Hepatocyte (in vitro differentiated cells): ENCODE data around the gene RLIM. TPM values are rescaled to one million over a fixed set of nuclear protein-coding genes. Genes with fewer than 3 reads are reported as not detected.
"Not testable (repeated sequence)": the region's sequence is repeated elsewhere in the genome, so short reads cannot be mapped to it uniquely, and the experiment has no call there.

Experiments used
- DNase-seq: peaks from one replicate; pipeline ENCODE4 v3.0.0-alpha.2; 2016; ENCODE audit warnings: low spot score
- H2AFZ ChIP-seq: fragments of 200-600 bp; sonication (generic); 2 replicates; pipeline ENCODE4 v1.6.0; 2016; ENCODE audit warnings: antibody characterized with exemption, mild to moderate bottlenecking
- H3K27ac ChIP-seq: fragments of 200-600 bp; sonication (generic); 2 replicates; pipeline ENCODE4 v1.5.1; 2016; ENCODE audit warnings: mild to moderate bottlenecking
- H3K27me3 ChIP-seq: fragments of 200-600 bp; sonication (generic); 2 replicates; pipeline ENCODE4 v1.6.1; 2016
- H3K36me3 ChIP-seq: fragments of 200-600 bp; sonication (generic); replicated peaks from 2 replicates; pipeline ENCODE4 v1.5.1; 2016; ENCODE audit warnings: low read depth; ENCODE audit not compliant: insufficient read depth
- H3K4me1 ChIP-seq: fragments of 200-600 bp; sonication (generic); 2 replicates; pipeline ENCODE4 v1.5.1; 2016; ENCODE audit warnings: mild to moderate bottlenecking, moderate library complexity; ENCODE audit not compliant: insufficient read depth
- H3K4me2 ChIP-seq: fragments of 200-600 bp; sonication (generic); 2 replicates; pipeline ENCODE4 v1.6.0; 2016
- H3K4me3 ChIP-seq: fragments of 200-600 bp; sonication (generic); 2 replicates; pipeline ENCODE4 v1.5.1; 2016; ENCODE audit warnings: mild to moderate bottlenecking
- H3K79me2 ChIP-seq: fragments of 200-600 bp; sonication (generic); 2 replicates; pipeline ENCODE4 v1.6.0; 2017; ENCODE audit warnings: mild to moderate bottlenecking
- H3K9me2 ChIP-seq: fragments of 200-600 bp; sonication (generic); replicated peaks from 2 replicates; pipeline ENCODE4 v1.6.0; 2017; ENCODE audit warnings: mild to moderate bottlenecking; ENCODE audit not compliant: insufficient read depth
- H3K9me3 ChIP-seq: fragments of 200-600 bp; sonication (generic); 2 replicates; pipeline ENCODE4 v1.5.1; 2016; ENCODE audit warnings: low read depth, mild to moderate bottlenecking
- H4K20me1 ChIP-seq: fragments of 200-600 bp; sonication (generic); 2 replicates; pipeline ENCODE4 v1.6.0; 2016; ENCODE audit warnings: mild to moderate bottlenecking; ENCODE audit not compliant: insufficient read depth, poor library complexity, severe bottlenecking
- EZH2 ChIP-seq: fragments of 200-600 bp; sonication (generic); IDR thresholded peaks from 2 replicates; pipeline ENCODE4 v1.6.1; 2016; ENCODE audit warnings: antibody characterized with exemption, mild to moderate bottlenecking, borderline replicate concordance
- EZH2phosphoT487 ChIP-seq: fragments of 200-600 bp; sonication (generic); IDR thresholded peaks from one replicate; pipeline ENCODE4 v1.6.1; 2018; ENCODE audit warnings: antibody characterized with exemption, mild to moderate bottlenecking, low read depth, moderate library complexity; ENCODE audit not compliant: unreplicated experiment, severe bottlenecking
- WGBS: methylation state at CpG from one replicate; pipeline ENCODE4 v1.1.6; 2016; ENCODE audit warnings: low lambda C conversion rate; ENCODE audit errors: missing lambda C conversion rate; 5-methylcytosine and 5-hydroxymethylcytosine counted together
- polyA plus RNA-seq: library from polyadenylated mRNA; unstranded; fragments of >200 nt; fragmentation: Nextera tagmentation; extraction: Ambion mirVana; gene quantifications from 2 replicates; pipeline ENCODE4 v1.2.1, GENCODE V29; 2016
- total RNA-seq: library from RNA; depleted of rRNA; stranded (reverse); fragments of >200 nt; gene quantifications from 2 replicates; pipeline ENCODE4 v1.2.3, GENCODE V29; 2014
- TF ChIP-seq, protein P1 (sequence below): fragments of 200-600 bp; sonication (generic); IDR thresholded peaks from 2 replicates; pipeline ENCODE4 v1.5.1; 2016; ENCODE audit warnings: antibody characterized with exemption, mild to moderate bottlenecking; ENCODE audit not compliant: poor library complexity

RLIM gene
- total RNA-seq (42.0 and 49.2 TPM in 2 replicates), polyA plus RNA-seq (9.1 and 9.6 TPM in 2 replicates)

DNA sequence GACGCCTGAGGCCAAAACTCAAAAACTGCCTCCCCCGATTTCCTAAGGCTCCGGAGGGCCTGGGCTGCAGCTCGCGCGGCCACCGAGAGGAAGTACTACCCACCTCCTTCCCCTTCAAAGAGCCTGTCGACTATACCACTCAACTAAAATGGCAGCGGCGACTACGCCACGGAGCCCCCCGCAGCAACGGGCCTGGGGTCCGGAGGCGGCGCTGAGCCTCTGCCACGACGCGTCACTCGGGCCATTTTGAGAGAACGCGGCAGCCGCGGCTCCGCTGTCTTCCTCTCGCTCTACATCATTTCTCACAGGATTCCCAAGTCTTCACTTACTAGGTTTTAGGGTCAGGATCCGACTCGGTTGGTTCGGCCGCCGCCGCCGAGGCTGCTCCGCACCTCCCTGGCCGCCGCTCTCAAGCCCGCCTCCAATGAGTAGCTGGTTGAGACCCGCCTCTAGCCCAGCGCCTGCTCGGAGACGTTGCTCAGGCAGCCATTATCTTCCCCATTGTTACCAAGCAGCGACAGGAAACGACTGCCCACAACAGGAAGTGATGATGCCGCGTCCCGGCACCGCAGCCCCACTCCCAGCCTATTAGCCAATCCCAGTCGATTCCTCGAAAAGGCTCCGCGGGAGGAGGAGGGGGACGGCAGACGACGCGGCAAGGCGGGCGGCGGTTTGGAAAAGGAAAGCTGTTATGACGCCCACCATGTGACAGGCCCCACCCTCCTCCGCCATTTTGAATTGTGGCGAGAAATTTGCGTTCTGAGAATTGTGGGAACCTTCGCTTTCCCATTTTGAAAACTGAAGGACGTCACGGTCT, at the start of gene RLIM:
RLIM (minus strand) TSS at position 532 of the 817 bp plus-strand sequence. CDS start 18,647 bp downstream, outside the sequence.
- H3K4me2 ChIP-seq = peak within 1 kb of the TSS; percentile 72
- DNase-seq = peak; percentile 94
- H3K9me2 ChIP-seq = no peaks in the 10 kb centered on the region
- no peaks in the 10 kb centered on the region for H3K4me1 ChIP-seq
- no peaks in the 10 kb centered on the region for H3K9me3 ChIP-seq
- TF ChIP-seq EZH2phosphoT487 = no peak
- TF ChIP-seq, protein P1, sequence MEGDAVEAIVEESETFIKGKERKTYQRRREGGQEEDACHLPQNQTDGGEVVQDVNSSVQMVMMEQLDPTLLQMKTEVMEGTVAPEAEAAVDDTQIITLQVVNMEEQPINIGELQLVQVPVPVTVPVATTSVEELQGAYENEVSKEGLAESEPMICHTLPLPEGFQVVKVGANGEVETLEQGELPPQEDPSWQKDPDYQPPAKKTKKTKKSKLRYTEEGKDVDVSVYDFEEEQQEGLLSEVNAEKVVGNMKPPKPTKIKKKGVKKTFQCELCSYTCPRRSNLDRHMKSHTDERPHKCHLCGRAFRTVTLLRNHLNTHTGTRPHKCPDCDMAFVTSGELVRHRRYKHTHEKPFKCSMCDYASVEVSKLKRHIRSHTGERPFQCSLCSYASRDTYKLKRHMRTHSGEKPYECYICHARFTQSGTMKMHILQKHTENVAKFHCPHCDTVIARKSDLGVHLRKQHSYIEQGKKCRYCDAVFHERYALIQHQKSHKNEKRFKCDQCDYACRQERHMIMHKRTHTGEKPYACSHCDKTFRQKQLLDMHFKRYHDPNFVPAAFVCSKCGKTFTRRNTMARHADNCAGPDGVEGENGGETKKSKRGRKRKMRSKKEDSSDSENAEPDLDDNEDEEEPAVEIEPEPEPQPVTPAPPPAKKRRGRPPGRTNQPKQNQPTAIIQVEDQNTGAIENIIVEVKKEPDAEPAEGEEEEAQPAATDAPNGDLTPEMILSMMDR = no peak
- no peak for TF ChIP-seq EZH2
- no peaks in the 10 kb centered on the region for H3K36me3 ChIP-seq
- H3K4me3 ChIP-seq = peak within 1 kb of the TSS; percentile 79
- peaks cover 6% of the 10 kb centered on the region for H4K20me1 ChIP-seq
- H2AFZ ChIP-seq = peak within 1 kb of the TSS; percentile 70
- no peaks in the 10 kb centered on the region for H3K27me3 ChIP-seq
- H3K27ac ChIP-seq = peak within 1 kb of the TSS; percentile 98
- H3K79me2 ChIP-seq = peaks cover 48% of the 10 kb centered on the region
- WGBS = 46% methylated on average over 64 of the region's 66 CpGs

DNA sequence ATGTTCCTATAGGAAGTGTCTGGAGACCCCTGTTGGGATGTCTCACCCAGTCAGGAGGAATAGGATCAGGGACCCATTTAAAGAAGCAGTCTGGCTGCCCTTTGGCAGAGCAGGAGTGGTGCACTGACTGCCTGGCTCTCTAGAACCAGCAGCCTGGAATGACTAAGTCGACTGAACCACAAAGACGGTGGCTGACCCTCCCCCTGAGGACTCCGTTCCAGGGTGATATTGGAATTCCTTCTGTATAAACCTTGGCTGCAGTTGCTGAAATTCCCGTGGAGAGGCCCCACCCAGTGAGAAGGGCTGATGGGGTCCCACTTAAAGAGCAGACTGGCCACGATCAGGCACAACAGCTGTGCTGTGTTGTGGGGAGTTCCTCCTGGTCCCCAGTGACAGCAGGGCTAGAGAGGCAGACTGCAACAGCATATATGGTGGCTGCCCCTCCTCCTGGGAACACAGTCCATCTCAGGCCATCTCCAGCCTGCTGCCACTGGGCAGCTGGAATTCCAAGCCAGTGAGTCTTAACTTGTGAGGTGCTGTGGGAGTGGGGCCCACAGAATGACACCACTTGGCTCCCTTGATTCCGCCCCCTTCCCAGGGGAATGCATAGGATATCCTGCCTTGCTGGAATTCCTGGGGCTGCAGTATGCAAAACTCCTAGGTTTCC, 41.8 kb upstream of the RLIM start:
- no peaks in the 10 kb centered on the region for H3K9me3 ChIP-seq
- H3K27ac ChIP-seq = no peak overlapping the region
- WGBS = 67% methylated on average over 6 of the region's 6 CpGs
- no peaks in the 10 kb centered on the region for H3K9me2 ChIP-seq
- DNase-seq = no peak
- H3K4me3 ChIP-seq = no peak overlapping the region
- H3K36me3 ChIP-seq = no peaks in the 10 kb centered on the region
- no peaks in the 10 kb centered on the region for H4K20me1 ChIP-seq
- no peaks in the 10 kb centered on the region for H3K27me3 ChIP-seq
- H3K4me2 ChIP-seq = no peak overlapping the region
- H3K79me2 ChIP-seq = no peaks in the 10 kb centered on the region
- no peak overlapping the region for H2AFZ ChIP-seq
- TF ChIP-seq, protein P1 = no peak
- TF ChIP-seq EZH2 = no peak
- no peak for TF ChIP-seq EZH2phosphoT487
- H3K4me1 ChIP-seq = no peaks in the 10 kb centered on the region

GRCh38 chrX:74654953-74655352, 40.5 kb upstream of the RLIM start:
- H3K27ac ChIP-seq, H3K9me2 ChIP-seq, H3K4me3 ChIP-seq, H4K20me1 ChIP-seq, H3K27me3 ChIP-seq, H3K9me3 ChIP-seq, H2AFZ ChIP-seq, H3K4me2 ChIP-seq, H3K79me2 ChIP-seq, H3K4me1 ChIP-seq, H3K36me3 ChIP-seq, DNase-seq: not testable (repeated sequence)
- 72% methylated on average over 4 of the region's 4 CpGs for WGBS

DNA sequence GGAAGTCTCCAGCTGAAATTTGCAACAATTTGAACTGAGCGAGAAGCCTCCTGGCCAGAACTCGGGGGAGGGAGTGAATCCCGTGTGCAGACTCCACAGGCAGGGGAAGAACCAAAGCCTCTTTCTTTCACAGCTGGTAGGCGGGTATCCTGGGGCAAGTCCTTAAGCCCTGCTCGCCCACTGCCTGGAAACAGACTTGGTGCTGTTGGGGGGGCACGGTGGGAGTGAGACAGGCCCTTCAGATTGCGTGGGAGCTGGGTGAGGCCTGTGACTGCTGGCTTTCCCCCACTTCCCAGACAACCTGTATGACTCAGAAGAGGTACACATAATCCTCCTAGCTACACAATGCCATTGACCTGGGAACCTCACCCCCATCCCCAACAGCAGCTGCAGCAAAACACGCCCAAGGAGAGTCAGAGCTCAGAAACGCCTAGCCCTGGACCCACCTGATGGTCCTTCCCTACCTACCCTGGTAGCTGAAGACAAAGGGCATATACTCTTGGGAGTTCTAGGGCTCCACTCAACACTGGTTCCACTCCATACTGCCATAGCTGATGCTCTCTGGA, 22.4 kb upstream of the RLIM start:
- DNase-seq = no peak
- H2AFZ ChIP-seq = no peak overlapping the region
- H3K27me3 ChIP-seq = no peaks in the 10 kb centered on the region
- H3K4me2 ChIP-seq = no peak overlapping the region
- no peak overlapping the region for H3K27ac ChIP-seq
- TF ChIP-seq EZH2 (no peak), EZH2phosphoT487 (no peak)
- TF ChIP-seq, protein P1 = no peak
- no peaks in the 10 kb centered on the region for H4K20me1 ChIP-seq
- H3K4me3 ChIP-seq = no peak overlapping the region
- WGBS = 84% methylated on average over 9 of the region's 9 CpGs
- no peaks in the 10 kb centered on the region for H3K9me2 ChIP-seq
- no peaks in the 10 kb centered on the region for H3K79me2 ChIP-seq
- no peaks in the 10 kb centered on the region for H3K36me3 ChIP-seq
- no peaks in the 10 kb centered on the region for H3K9me3 ChIP-seq
- no peaks in the 10 kb centered on the region for H3K4me1 ChIP-seq
